KMS-11 (cell line): ENCODE results near the gene ADARB1.

Experiments used
- H2AFZ ChIP-seq: fragments of 200-600 bp; sonication (generic); 2 replicates; pipeline ENCODE4 v1.6.1; 2016; ENCODE audit warnings: antibody characterized with exemption, mixed run types, low read depth
- H3K27ac ChIP-seq: fragments of 200-600 bp; sonication (generic); 2 replicates; pipeline ENCODE4 v1.6.1; 2016; ENCODE audit warnings: mild to moderate bottlenecking, mixed run types
- H3K27me3 ChIP-seq: fragments of 200-600 bp; sonication (generic); 2 replicates; pipeline ENCODE4 v1.6.1; 2017; ENCODE audit warnings: mild to moderate bottlenecking, low read depth, mixed run types, moderate library complexity; ENCODE audit not compliant: insufficient read depth
- H3K36me3 ChIP-seq: fragments of 200-600 bp; sonication (generic); 2 replicates; pipeline ENCODE4 v1.6.1; 2017; ENCODE audit warnings: mild to moderate bottlenecking, mixed run types; ENCODE audit not compliant: insufficient read depth
- H3K4me1 ChIP-seq: fragments of 200-600 bp; sonication (generic); 2 replicates; pipeline ENCODE4 v1.6.1; 2016; ENCODE audit warnings: mild to moderate bottlenecking, low read depth, mixed run types; ENCODE audit not compliant: poor library complexity, severe bottlenecking
- H3K4me2 ChIP-seq: fragments of 200-600 bp; sonication (generic); 2 replicates; pipeline ENCODE4 v1.7.0; 2016; ENCODE audit warnings: mild to moderate bottlenecking, mixed run types
- H3K4me3 ChIP-seq: fragments of 200-600 bp; sonication (generic); IDR thresholded peaks from 2 replicates; pipeline ENCODE4 v1.6.1; 2017; ENCODE audit warnings: low read depth, low read length, mixed read lengths; ENCODE audit not compliant: insufficient read depth
- H3K79me2 ChIP-seq: fragments of 200-600 bp; sonication (generic); 2 replicates; pipeline ENCODE4 v1.6.1; 2016; ENCODE audit warnings: low read depth, mixed run types; ENCODE audit not compliant: insufficient read depth
- H3K9ac ChIP-seq: fragments of 200-600 bp; sonication (generic); 2 replicates; pipeline ENCODE4 v1.6.1; 2016; ENCODE audit warnings: mild to moderate bottlenecking, mixed run types
- H4K20me1 ChIP-seq: fragments of 200-600 bp; sonication (generic); 2 replicates; pipeline ENCODE4 v1.6.1; 2016; ENCODE audit warnings: mild to moderate bottlenecking, mixed run types; ENCODE audit not compliant: insufficient read depth
- CTCF ChIP-seq: fragments of 200-600 bp; sonication (generic); conservative IDR thresholded peaks from 2 replicates; pipeline ENCODE4 v1.6.1; 2017; ENCODE audit warnings: low read depth, mild to moderate bottlenecking, antibody characterized with exemption, low read length, moderate library complexity, mixed read lengths

Gene ADARB1

GRCh38 chr21:45258466-45258865 lies 184.1 kb downstream of the ADARB1 start:
- TF ChIP-seq CTCF = no peak
- H3K4me2 ChIP-seq = no peak overlapping the region

DNA sequence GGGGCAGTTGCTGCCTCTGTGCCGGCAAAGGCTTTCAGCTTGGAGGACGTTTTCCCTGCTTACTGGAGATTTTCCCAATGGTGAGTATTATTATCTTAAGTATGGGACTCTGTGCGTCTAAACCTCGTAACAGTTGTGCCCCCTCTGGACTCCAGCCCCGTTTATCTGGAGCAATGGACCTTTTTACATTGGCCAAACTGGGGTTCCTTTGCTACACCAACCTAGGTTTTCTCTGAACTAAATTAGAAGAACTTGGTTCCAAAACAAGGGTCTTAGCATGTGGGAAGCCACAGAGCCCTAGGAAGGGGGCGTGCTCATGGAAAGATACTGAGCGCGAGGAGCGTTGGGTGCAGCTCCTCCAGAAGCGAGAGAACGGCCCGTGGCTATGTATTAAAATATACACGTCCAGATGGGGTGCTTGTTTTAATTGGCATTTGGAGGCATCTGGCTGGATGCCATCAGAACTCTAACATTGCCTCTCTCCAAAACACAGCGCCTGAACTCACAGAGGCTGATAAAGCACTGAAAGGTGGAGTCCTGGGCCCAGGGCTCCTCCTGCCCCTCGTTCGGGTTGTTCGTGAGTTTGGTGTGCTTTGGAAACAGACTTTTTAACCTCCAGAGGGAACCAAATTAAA lies 184.9 kb downstream of the ADARB1 start:
- H3K4me1 ChIP-seq = no peaks in the 10 kb centered on the region
- H3K36me3 ChIP-seq = no peaks in the 10 kb centered on the region
- no peak overlapping the region for H3K4me3 ChIP-seq
- H3K9ac ChIP-seq = no peak overlapping the region
- no peak overlapping the region for H2AFZ ChIP-seq
- no peaks in the 10 kb centered on the region for H3K79me2 ChIP-seq
- no peak overlapping the region for H3K4me2 ChIP-seq
- H4K20me1 ChIP-seq = no peaks in the 10 kb centered on the region
- no peak for TF ChIP-seq CTCF
- H3K27me3 ChIP-seq = no peaks in the 10 kb centered on the region; the same call in 1 of the 2 replicates
- no peak overlapping the region for H3K27ac ChIP-seq

More at GRCh38 chr21:45258466-45258865, 184.1 kb downstream of the ADARB1 start:
- Histone ChIP-seq H2AFZ (no peak overlapping the region), H3K27ac (no peak overlapping the region), H3K36me3 (no peaks in the 10 kb centered on the region), H3K27me3 (no peaks in the 10 kb centered on the region; the same call in 1 of the 2 replicates), H4K20me1 (no peaks in the 10 kb centered on the region), H3K79me2 (no peaks in the 10 kb centered on the region), H3K4me3 (no peak overlapping the region), H3K9ac (no peak overlapping the region), H3K4me1 (no peaks in the 10 kb centered on the region)

DNA sequence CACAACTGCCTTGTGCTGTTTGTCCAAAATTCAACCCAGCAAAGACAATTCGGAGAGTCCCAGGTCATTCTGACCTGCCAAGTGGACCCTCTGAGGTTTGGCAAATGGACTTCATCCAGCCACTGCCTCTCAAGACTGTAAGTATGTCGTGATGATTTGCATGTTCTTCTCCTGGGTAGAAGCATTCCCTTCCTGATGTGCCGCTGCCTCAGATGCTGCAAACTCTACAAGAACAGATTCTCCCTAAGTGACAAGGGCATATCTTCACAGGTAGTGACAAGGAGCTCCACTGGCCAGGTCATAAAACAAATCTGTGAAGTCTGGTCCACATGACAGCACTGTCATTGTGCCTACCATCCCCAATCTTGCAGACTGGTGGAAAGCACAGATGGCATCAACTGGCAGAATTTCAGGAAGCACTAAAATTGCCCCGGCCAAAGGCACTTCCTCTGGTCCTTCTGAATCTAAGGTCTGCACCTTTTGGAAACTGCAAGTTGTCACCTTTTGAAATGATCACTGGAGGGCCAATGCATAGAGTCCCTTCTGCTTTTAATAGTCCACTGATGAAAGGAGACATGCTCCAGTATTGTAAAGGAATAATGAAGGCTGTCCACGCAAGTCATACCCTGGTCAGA lies 185.9 kb downstream of the ADARB1 start:
- Histone ChIP-seq H3K4me3 (no peak overlapping the region), H4K20me1 (no peaks in the 10 kb centered on the region), H3K4me2 (no peak overlapping the region), H3K27ac (no peak overlapping the region), H3K27me3 (no peaks in the 10 kb centered on the region; the same call in 1 of the 2 replicates), H3K9ac (no peak overlapping the region), H3K4me1 (no peaks in the 10 kb centered on the region), H3K79me2 (no peaks in the 10 kb centered on the region), H3K36me3 (no peaks in the 10 kb centered on the region), H2AFZ (no peak overlapping the region)
- no peak for TF ChIP-seq CTCF

DNA sequence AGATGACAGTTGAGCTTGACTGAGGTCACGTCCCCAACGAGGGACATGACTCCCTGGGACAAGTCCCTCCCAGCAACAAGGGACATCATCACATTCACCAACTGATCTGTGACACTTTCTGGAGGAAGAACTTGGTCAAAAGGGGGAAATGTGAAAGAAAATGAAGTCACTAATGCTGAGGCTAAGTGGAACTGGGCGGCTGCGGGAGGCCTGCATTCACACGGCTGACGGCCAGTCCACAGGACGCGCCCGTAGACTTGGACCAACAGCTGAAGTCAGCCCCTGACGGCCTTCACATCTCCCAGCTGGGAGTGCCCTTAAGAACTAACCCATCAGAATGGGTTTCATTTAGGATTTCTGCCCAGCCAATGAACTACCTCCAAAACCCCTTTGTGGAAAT lies 186.7 kb downstream of the ADARB1 start:
- Histone ChIP-seq H3K9ac (no peak overlapping the region), H3K4me3 (no peak overlapping the region), H3K79me2 (no peaks in the 10 kb centered on the region), H3K36me3 (no peaks in the 10 kb centered on the region), H3K27me3 (no peaks in the 10 kb centered on the region; the same call in 1 of the 2 replicates), H2AFZ (no peak overlapping the region), H4K20me1 (no peaks in the 10 kb centered on the region), H3K27ac (no peak overlapping the region), H3K4me1 (no peaks in the 10 kb centered on the region), H3K4me2 (no peak overlapping the region)
- no peak for TF ChIP-seq CTCF
